Neural crest cell (in vitro differentiated cells): ENCODE data around the gene SOD2. TPM values are rescaled to one million over a fixed set of nuclear protein-coding genes. Genes with fewer than 3 reads are reported as not detected.

ENCODE experiments used
- DNase-seq: peaks from one replicate; pipeline ENCODE4 v3.0.0; 2021; ENCODE audit warnings: low read depth, mixed read lengths, low spot score
- H3K27ac Mint-ChIP-seq: one replicate; pipeline ENCODE4 v1.8.0; 2021; ENCODE audit warnings: mild to moderate bottlenecking, mixed read lengths; ENCODE audit not compliant: unreplicated experiment
- H3K27me3 Mint-ChIP-seq: 2 replicates; pipeline ENCODE4 v1.8.0; 2021; ENCODE audit warnings: low read depth, mild to moderate bottlenecking, mixed read lengths
- H3K36me3 Mint-ChIP-seq: 2 replicates; pipeline ENCODE4 v1.8.0; 2021; ENCODE audit warnings: low read depth, mild to moderate bottlenecking, mixed read lengths
- H3K4me1 Mint-ChIP-seq: 2 replicates; pipeline ENCODE4 v1.8.0; 2021; ENCODE audit warnings: mixed read lengths
- H3K4me3 Mint-ChIP-seq: one replicate; pipeline ENCODE4 v1.8.0; 2021; ENCODE audit warnings: mild to moderate bottlenecking, mixed read lengths
- H3K9me3 Mint-ChIP-seq: 2 replicates; pipeline ENCODE4 v1.8.0; 2021; ENCODE audit warnings: mixed read lengths
- total RNA-seq: library from RNA; stranded (reverse); gene quantifications from 2 replicates; pipeline ENCODE4 v1.2.1, GENCODE V29; 2021
- TF ChIP-seq, protein P1 (sequence below): fragments of 200-600 bp; sonication (generic); conservative IDR thresholded peaks from 2 replicates; pipeline ENCODE4 v1.5.0; 2021; ENCODE audit warnings: antibody characterized with exemption, mild to moderate bottlenecking

The SOD2 gene
- total RNA-seq, 1 donor from 2014 or later, result 91.9 TPM

DNA sequence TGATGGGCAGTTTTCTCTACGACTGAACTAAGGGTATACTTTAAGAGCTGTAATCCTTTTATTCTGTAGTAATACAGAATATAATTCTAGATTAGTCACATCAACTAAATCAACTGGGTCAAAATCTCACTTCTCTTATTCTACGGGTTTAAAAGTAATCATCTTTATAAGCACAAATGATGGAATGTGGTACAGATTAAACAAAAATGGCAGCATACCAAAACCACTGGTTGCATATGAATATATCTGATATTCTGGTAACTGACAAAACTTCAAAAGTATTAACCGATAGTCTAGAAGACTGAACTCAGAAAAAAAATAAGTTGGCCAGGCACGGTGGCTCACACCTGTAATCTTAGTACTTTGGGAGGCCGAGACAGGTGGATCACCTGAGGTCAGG is 7.0 kb downstream of the SOD2 start:
- Mint-ChIP-seq H3K36me3 (peaks cover 18% of the 10 kb centered on the region), H3K27me3 (no peaks in the 10 kb centered on the region), H3K9me3 (no peaks in the 10 kb centered on the region), H3K4me1 (peaks cover 4% of the 10 kb centered on the region), H3K27ac (no peak overlapping the region), H3K4me3 (no peak overlapping the region)
- TF ChIP-seq, protein P1, sequence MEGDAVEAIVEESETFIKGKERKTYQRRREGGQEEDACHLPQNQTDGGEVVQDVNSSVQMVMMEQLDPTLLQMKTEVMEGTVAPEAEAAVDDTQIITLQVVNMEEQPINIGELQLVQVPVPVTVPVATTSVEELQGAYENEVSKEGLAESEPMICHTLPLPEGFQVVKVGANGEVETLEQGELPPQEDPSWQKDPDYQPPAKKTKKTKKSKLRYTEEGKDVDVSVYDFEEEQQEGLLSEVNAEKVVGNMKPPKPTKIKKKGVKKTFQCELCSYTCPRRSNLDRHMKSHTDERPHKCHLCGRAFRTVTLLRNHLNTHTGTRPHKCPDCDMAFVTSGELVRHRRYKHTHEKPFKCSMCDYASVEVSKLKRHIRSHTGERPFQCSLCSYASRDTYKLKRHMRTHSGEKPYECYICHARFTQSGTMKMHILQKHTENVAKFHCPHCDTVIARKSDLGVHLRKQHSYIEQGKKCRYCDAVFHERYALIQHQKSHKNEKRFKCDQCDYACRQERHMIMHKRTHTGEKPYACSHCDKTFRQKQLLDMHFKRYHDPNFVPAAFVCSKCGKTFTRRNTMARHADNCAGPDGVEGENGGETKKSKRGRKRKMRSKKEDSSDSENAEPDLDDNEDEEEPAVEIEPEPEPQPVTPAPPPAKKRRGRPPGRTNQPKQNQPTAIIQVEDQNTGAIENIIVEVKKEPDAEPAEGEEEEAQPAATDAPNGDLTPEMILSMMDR, result no peak
- DNase-seq, result no peak

DNA sequence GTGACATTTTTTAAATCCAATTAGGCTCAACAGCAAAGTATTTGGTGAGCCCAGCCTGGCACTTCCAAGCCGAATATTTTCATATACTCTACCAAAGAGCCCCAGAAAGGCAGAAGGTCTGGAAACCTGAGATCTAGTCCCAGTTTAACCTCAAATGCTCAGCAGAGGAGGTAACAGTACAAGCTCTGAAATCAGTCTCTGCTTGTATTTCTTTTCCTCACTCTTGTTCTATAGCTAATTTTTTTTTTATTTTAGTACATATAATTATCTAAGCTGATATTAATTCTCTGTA is 9.1 kb downstream of the SOD2 start:
- no peak for DNase-seq
- H3K4me1 Mint-ChIP-seq, result peaks cover 3% of the 10 kb centered on the region
- H3K9me3 Mint-ChIP-seq, result no peaks in the 10 kb centered on the region
- H3K27ac Mint-ChIP-seq, result no peak overlapping the region
- H3K4me3 Mint-ChIP-seq, result no peak overlapping the region
- TF ChIP-seq, protein P1, result no peak
- peaks cover 18% of the 10 kb centered on the region for H3K36me3 Mint-ChIP-seq
- H3K27me3 Mint-ChIP-seq, result no peaks in the 10 kb centered on the region

DNA sequence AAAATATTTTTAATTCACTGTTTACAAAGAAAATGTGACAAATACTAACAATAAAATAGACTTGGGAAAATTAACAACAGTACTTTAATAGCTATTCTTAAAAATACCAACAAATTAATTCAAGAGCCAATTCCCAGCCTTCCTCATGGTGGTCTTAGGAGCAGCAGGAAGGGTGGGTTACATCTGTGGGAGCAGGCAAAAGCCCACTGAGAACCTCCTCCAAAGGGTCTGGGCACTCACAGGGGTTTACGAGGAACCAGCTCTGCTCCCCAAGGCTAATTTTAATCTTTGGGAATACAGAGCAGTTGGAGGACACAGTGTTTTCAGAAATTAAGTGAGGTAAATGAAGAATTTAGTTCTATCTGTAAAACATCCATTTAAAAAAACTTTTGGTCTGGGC is 10.2 kb downstream of the SOD2 start:
- Mint-ChIP-seq H3K9me3 (no peaks in the 10 kb centered on the region), H3K27me3 (no peaks in the 10 kb centered on the region), H3K4me1 (no peaks in the 10 kb centered on the region), H3K36me3 (peaks cover 17% of the 10 kb centered on the region), H3K27ac (no peak overlapping the region), H3K4me3 (no peak overlapping the region)
- no peak for DNase-seq
- TF ChIP-seq, protein P1, result no peak

DNA sequence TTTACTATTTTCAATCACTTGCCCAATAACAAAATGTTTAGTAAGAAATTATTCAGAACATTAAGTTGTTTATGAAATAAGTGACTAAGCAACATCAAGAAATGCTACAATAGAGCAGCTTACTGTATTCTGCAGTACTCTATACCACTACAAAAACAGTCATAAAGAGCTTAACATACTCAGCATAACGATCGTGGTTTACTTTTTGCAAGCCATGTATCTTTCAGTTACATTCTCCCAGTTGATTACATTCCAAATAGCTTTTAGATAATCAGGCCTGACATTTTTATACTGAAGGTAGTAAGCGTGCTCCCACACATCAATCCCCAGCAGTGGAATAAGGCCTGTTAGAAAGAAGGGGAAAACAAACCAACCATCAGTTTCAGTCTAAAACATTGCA is 10.7 kb downstream of the SOD2 start:
- H3K4me1 Mint-ChIP-seq, result no peaks in the 10 kb centered on the region
- H3K36me3 Mint-ChIP-seq, result peaks cover 15% of the 10 kb centered on the region
- no peak overlapping the region for H3K4me3 Mint-ChIP-seq
- TF ChIP-seq, protein P1, result no peak
- H3K27me3 Mint-ChIP-seq, result no peaks in the 10 kb centered on the region
- no peak overlapping the region for H3K27ac Mint-ChIP-seq
- no peak for DNase-seq
- no peaks in the 10 kb centered on the region for H3K9me3 Mint-ChIP-seq

DNA sequence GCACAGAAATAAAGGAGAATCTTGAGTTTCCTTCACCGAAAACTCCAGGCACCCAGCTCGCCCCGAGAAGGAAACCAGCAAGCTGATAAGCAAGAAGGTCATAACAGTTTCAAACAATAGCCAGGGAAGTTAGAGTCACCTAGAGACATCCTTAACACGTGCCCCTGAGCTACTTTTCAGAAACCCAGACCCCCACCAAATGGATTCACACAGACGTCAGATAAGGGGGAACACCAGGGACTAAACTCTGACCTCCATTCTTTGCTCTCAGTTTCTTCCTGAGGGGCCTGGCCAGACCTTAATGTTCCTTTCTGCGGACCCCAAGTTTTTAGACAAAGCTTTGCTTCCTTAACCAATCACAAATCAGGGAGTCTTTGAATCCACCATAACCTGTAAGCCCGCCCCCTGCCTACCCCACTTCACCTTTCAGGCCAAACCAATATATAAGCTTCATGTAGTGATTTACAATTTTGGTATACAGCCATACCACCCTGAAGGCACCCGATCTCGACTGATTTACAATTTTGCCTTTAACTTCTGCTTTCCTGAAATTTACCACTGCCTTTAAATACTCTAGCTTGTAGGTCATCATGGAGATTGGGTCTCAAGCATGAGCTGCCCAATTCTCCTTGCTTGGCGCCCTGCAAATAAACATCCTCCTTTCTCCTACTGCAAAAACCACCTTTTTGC is 11.7 kb downstream of the SOD2 start:
- Mint-ChIP-seq H3K27ac (no peak overlapping the region), H3K9me3 (no peaks in the 10 kb centered on the region), H3K27me3 (no peaks in the 10 kb centered on the region), H3K4me3 (no peak overlapping the region), H3K4me1 (no peaks in the 10 kb centered on the region), H3K36me3 (peaks cover 16% of the 10 kb centered on the region)
- TF ChIP-seq, protein P1, result no peak
- DNase-seq, result no peak
